Trophoblast cell (in vitro differentiated cells and primary cell): Measurements from ENCODE around the gene AQP12B.
"Not testable (repeated sequence)": the region's sequence is repeated elsewhere in the genome, so short reads cannot be mapped to it uniquely, and the experiment has no call there.

Experiments used
- DNase-seq, 2 donors: peaks; one replicate each; pipeline ENCODE4 v3.0.0-alpha.2; 2016
- H2AFZ ChIP-seq: 2 replicates; pipeline ENCODE4 v1.6.1; 2013; ENCODE audit warnings: low read length, moderate library complexity, mild to moderate bottlenecking; ENCODE audit not compliant: insufficient read depth, poor library complexity
- H2AK5ac ChIP-seq: 2 replicates; pipeline ENCODE4 v1.6.1; 2013; ENCODE audit warnings: mild to moderate bottlenecking, low read length
- H2BK120ac ChIP-seq: 2 replicates; pipeline ENCODE4 v1.6.1; 2013; ENCODE audit warnings: low read length, mild to moderate bottlenecking, moderate library complexity; ENCODE audit not compliant: insufficient read depth, poor library complexity
- H2BK12ac ChIP-seq: 2 replicates; pipeline ENCODE4 v1.6.1; 2013; ENCODE audit warnings: mild to moderate bottlenecking, low read length, moderate library complexity
- H2BK5ac ChIP-seq: 2 replicates; pipeline ENCODE4 v1.6.1; 2013; ENCODE audit warnings: low read length, low read depth, moderate library complexity, mild to moderate bottlenecking; ENCODE audit not compliant: poor library complexity
- H3K14ac ChIP-seq: 2 replicates; pipeline ENCODE4 v1.6.1; 2013; ENCODE audit warnings: mild to moderate bottlenecking, low read length
- H3K18ac ChIP-seq: 2 replicates; pipeline ENCODE4 v1.6.1; 2013; ENCODE audit warnings: mild to moderate bottlenecking, low read length
- H3K23ac ChIP-seq: 2 replicates; pipeline ENCODE4 v1.6.1; 2013; ENCODE audit warnings: low read length
- H3K27ac ChIP-seq: 2 replicates; pipeline ENCODE4 v1.5.1; 2013; ENCODE audit warnings: low read depth, mild to moderate bottlenecking, inconsistent platforms, low read length, moderate library complexity
- H3K27me3 ChIP-seq: 2 replicates; pipeline ENCODE4 v1.6.1; 2013; ENCODE audit warnings: inconsistent platforms, mild to moderate bottlenecking, low read length, moderate library complexity; ENCODE audit not compliant: insufficient read depth
- H3K36me3 ChIP-seq, 2 experiments: 1 replicate in 1 of 2; 2 replicates in 1 of 2; pipeline ENCODE4 v1.6.1; 2013; ENCODE audit warnings: low read length in 2 of 2, mild to moderate bottlenecking in 2 of 2, moderate library complexity in 1 of 2; ENCODE audit not compliant: insufficient read depth in 2 of 2, control insufficient read depth in 1 of 2
- H3K4ac ChIP-seq: 2 replicates; pipeline ENCODE4 v1.6.1; 2013; ENCODE audit warnings: low read depth, mild to moderate bottlenecking, low read length, moderate library complexity
- H3K4me1 ChIP-seq, 2 experiments: 1 replicate in 1 of 2; 2 replicates in 1 of 2; pipeline ENCODE4 v1.6.1; 2013; ENCODE audit warnings: low read length in 2 of 2, mild to moderate bottlenecking in 2 of 2, moderate library complexity in 1 of 2; ENCODE audit not compliant: insufficient read depth in 2 of 2, control insufficient read depth in 1 of 2
- H3K4me2 ChIP-seq: 2 replicates; pipeline ENCODE4 v1.6.1; 2013; ENCODE audit warnings: inconsistent platforms, mild to moderate bottlenecking, low read length, moderate library complexity
- H3K4me3 ChIP-seq: 2 replicates; pipeline ENCODE4 v1.5.1; 2013; ENCODE audit warnings: mild to moderate bottlenecking, low read depth, low read length, inconsistent platforms
- H3K79me1 ChIP-seq: one replicate; pipeline ENCODE4 v1.6.1; 2013; ENCODE audit warnings: low read length
- H3K79me2 ChIP-seq: 2 replicates; pipeline ENCODE4 v1.6.1; 2013; ENCODE audit warnings: low read length, mild to moderate bottlenecking; ENCODE audit not compliant: control insufficient read depth, insufficient read depth, poor library complexity
- H3K9ac ChIP-seq: 2 replicates; pipeline ENCODE4 v1.6.1; 2013; ENCODE audit warnings: mild to moderate bottlenecking, low read length
- H3K9me3 ChIP-seq: 2 replicates; pipeline ENCODE4 v1.6.1; 2013; ENCODE audit warnings: low read depth, mild to moderate bottlenecking, control low read depth, inconsistent platforms, low read length; ENCODE audit not compliant: insufficient read depth
- H4K12ac ChIP-seq: 2 replicates; pipeline ENCODE4 v1.6.1; 2013; ENCODE audit warnings: low read depth, mild to moderate bottlenecking, low read length, moderate library complexity
- H4K8ac ChIP-seq: 2 replicates; pipeline ENCODE4 v1.6.1; 2013; ENCODE audit warnings: low read depth, mild to moderate bottlenecking, low read length, moderate library complexity
- H4K91ac ChIP-seq: one replicate; pipeline ENCODE4 v1.6.1; 2013; ENCODE audit warnings: low read depth, mild to moderate bottlenecking, low read length, moderate library complexity
- WGBS: extraction: QIAGEN DNeasy Blood & Tissue Kit; methylation state at CpG from one replicate; pipeline ENCODE4 v1.1.7; 2013; ENCODE audit warnings: missing lambda C conversion rate; ENCODE audit not compliant: insufficient read length, insufficient coverage; ENCODE audit errors: extremely low coverage; 5-methylcytosine and 5-hydroxymethylcytosine counted together

The AQP12B gene

DNA sequence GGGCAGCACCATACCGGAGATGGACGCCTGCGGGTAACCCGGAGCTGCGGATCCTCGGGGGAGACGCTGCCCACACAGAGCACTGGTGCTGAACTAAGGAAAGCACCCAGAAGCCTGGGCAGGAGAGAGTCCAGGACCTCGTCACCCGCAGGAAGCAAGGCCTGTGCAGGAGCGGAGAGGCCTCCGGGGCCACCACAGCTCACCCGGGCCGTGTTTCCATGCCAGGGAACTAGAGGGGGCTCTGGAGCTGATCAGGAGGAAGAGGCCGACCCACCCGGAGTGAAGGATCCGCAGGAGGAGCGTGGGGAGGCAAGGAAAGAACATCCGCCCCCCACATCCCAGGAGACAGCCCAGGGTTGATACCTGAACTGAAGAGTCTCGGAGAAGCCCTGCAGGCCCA lies 3.8 kb downstream of the AQP12B start:
- H3K9me3 ChIP-seq, H3K14ac ChIP-seq, H3K4me1 ChIP-seq, H3K4me3 ChIP-seq, H2AFZ ChIP-seq, H3K23ac ChIP-seq, H4K91ac ChIP-seq, H2AK5ac ChIP-seq, H4K12ac ChIP-seq, H2BK5ac ChIP-seq, H2BK120ac ChIP-seq, H3K79me1 ChIP-seq, DNase-seq, H3K4ac ChIP-seq, H3K18ac ChIP-seq, H3K4me2 ChIP-seq, H3K27ac ChIP-seq, H3K79me2 ChIP-seq, H3K36me3 ChIP-seq, H2BK12ac ChIP-seq, H4K8ac ChIP-seq, H3K27me3 ChIP-seq, H3K9ac ChIP-seq: not testable (repeated sequence)
- no CpG with 5 or more reads among the region's 19 CpGs for WGBS

DNA sequence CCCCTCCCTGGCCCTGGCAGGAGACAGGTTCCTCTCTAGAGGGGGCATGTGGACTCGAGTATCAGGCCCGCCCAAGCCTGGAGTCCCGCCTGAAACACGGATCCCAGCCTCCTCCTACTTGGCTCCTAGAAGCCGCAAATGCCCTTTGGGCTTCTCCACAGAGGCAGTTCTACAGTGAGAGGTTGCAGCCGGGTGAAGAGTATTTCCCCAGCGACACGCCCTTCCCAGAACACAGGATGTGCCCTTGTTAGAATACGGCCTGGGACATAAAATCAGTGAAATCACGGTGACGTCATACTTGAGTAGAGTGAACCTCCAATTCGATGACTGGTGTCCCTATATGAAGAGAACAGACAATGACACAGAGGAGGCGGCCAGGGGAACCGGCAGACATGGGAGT lies 4.6 kb downstream of the AQP12B start:
- not testable (repeated sequence) for H2BK12ac ChIP-seq, H3K18ac ChIP-seq, H3K4ac ChIP-seq, H3K9ac ChIP-seq, H3K27me3 ChIP-seq, H3K27ac ChIP-seq, H2AK5ac ChIP-seq, H3K14ac ChIP-seq, H3K23ac ChIP-seq, H2BK5ac ChIP-seq, H2AFZ ChIP-seq, H3K36me3 ChIP-seq, H2BK120ac ChIP-seq, H3K4me1 ChIP-seq, H3K79me2 ChIP-seq, H4K8ac ChIP-seq, H3K4me2 ChIP-seq, DNase-seq, H3K79me1 ChIP-seq, H4K12ac ChIP-seq, H4K91ac ChIP-seq, H3K9me3 ChIP-seq, H3K4me3 ChIP-seq
- WGBS: no CpG with 5 or more reads among the region's 14 CpGs

DNA sequence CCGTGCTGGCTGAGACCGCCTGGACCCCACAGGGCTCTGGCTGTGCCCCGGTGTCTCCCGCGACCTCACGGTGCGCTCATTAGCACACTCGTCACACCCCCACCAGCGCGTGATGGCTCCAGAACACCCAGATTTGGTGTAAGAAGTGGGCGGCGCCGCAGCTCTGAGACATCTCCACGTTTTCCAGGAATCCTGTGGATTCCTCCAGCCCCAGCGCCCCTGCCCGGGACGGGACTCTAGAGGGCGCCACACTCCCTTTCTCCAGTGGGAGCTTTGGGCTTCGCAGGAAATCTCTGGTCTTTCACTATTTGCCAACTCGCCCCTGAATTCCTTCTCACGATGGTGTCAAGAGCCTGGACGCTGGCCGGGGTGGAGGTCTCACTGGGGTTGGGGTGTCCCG lies 7.3 kb downstream of the AQP12B start:
- H3K23ac ChIP-seq, H3K18ac ChIP-seq, H3K79me1 ChIP-seq, H3K4me1 ChIP-seq, H3K4ac ChIP-seq, H3K27ac ChIP-seq, H3K4me2 ChIP-seq, H2AK5ac ChIP-seq, H3K14ac ChIP-seq, H2BK5ac ChIP-seq, DNase-seq, H3K36me3 ChIP-seq, H2BK120ac ChIP-seq, H3K4me3 ChIP-seq, H4K12ac ChIP-seq, H3K9ac ChIP-seq, H4K8ac ChIP-seq, H3K9me3 ChIP-seq, H2BK12ac ChIP-seq, H2AFZ ChIP-seq, H4K91ac ChIP-seq, H3K27me3 ChIP-seq, H3K79me2 ChIP-seq: not testable (repeated sequence)
- no CpG with 5 or more reads among the region's 24 CpGs for WGBS

GRCh38 chr2:240674461-240675184 lies 8.1 kb downstream of the AQP12B start:
- not testable (repeated sequence) for H3K79me2 ChIP-seq
- WGBS: no CpG with 5 or more reads among the region's 16 CpGs

More at GRCh38 chr2:240674461-240675184, 8.1 kb downstream of the AQP12B start:
- H3K4me1 ChIP-seq, H3K36me3 ChIP-seq, H3K18ac ChIP-seq, H3K9ac ChIP-seq, H2AK5ac ChIP-seq, H3K4ac ChIP-seq, DNase-seq, H3K27ac ChIP-seq, H3K9me3 ChIP-seq, H2BK12ac ChIP-seq, H2AFZ ChIP-seq, H2BK5ac ChIP-seq, H4K12ac ChIP-seq, H3K4me3 ChIP-seq, H4K91ac ChIP-seq, H3K4me2 ChIP-seq, H3K23ac ChIP-seq, H3K79me1 ChIP-seq, H3K27me3 ChIP-seq, H2BK120ac ChIP-seq: not testable (repeated sequence)
- Histone ChIP-seq H4K8ac (peak overlapping the region; percentile 10), H3K14ac (peak overlapping the region; percentile 37)
